HG02840 (cell line): Measurements from ENCODE around the gene CDC42EP2.
"Not testable (repeated sequence)": the region's sequence is repeated elsewhere in the genome, so short reads cannot be mapped to it uniquely, and the experiment has no call there.

ENCODE experiments used
- ATAC-seq: cut with Tn5 transposase; IDR thresholded peaks from one replicate; pipeline ENCODE4 v1.9.1; 2021; ENCODE audit warnings: mild to moderate bottlenecking, moderate library complexity, moderate number of reproducible peaks; ENCODE audit not compliant: unreplicated experiment, low FRiP score

The CDC42EP2 gene

GRCh38 chr11:65316227-65317024, 1.8 kb downstream of the CDC42EP2 start:
- no peak for ATAC-seq

- ATAC-seq = no peak
These were observed 2.5 kb downstream of the CDC42EP2 start for GRCh38 chr11:65317025-65317786.

DNA sequence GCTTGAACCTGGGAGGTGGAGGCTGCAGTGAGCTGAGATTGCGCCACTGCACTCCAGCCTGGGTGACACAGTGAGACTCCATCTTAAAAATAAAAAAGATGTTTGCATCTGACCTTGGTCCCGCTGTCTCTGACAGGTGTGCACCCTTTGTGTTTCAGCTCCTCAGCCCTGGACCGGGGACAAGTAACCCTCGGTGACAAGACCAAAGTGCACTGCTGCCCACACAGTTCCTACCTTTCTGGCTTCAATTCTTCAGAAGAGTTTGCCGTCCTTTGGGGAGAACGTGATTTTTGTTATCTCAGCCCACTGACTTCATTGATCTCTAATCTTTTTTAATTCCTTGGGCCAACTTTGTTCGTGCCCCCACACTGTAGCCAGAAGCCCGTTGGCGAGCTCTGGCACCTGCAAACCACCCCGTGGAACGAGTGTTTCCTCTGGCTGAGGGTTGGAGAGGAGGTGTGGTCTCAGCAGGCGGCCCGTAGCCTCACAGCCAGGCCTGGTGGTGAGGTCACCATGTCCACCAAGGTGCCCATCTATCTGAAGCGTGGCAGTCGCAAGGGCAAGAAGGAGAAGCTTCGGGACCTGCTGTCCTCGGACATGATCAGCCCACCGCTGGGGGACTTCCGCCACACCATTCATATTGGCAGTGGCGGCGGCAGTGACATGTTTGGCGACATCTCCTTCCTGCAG, 5.9 kb downstream of the CDC42EP2 start:
- no peak for ATAC-seq

- ATAC-seq = no peak
These were observed 6.4 kb downstream of the CDC42EP2 start for GRCh38 chr11:65321076-65321475.

- no peak for ATAC-seq
These were observed 7.3 kb downstream of the CDC42EP2 start for GRCh38 chr11:65321828-65322485.

DNA sequence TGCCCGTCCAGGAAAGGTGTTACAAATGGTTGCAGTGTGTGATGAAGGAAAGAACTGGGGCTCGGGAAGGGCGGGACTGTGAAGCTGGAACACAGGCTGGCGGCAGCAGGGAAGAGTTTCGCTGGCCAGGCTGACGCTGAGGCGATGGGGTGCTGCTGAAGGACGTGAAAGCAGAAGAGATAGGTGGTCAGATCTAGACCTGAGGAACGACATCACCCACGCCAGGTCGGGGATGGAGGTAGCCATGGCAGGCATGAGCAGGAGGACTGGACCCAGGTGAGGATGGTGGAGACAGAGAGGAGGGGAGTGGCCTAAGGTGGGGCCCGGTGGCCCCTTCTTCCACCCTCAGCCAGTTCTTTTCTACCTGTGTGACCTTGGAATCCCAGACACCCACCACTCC, 9.1 kb downstream of the CDC42EP2 start:
- ATAC-seq = no peak

DNA sequence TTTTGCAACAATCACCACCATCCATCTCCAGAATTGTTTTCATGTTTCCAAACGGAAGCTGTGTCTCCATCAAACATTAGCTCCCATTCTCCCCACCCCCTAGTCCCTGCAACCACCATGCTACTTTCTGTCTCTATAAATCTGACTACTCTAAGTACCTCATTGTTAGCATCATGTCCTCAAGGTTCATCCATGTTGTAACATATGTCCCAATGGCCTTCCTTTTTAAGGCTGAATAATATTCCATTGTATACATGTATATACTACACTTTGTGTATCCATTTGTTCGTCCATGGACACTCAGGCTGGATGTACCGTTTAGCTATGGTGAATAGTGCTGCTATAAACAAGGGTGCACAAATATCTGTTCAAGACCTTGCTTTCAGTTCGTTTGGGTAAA, 10.8 kb downstream of the CDC42EP2 start:
- no peak for ATAC-seq

- ATAC-seq = no peak
These were observed 12.4 kb downstream of the CDC42EP2 start for GRCh38 chr11:65327021-65327420.

- no peak for ATAC-seq
These were observed 14.8 kb downstream of the CDC42EP2 start for GRCh38 chr11:65329478-65329877.

DNA sequence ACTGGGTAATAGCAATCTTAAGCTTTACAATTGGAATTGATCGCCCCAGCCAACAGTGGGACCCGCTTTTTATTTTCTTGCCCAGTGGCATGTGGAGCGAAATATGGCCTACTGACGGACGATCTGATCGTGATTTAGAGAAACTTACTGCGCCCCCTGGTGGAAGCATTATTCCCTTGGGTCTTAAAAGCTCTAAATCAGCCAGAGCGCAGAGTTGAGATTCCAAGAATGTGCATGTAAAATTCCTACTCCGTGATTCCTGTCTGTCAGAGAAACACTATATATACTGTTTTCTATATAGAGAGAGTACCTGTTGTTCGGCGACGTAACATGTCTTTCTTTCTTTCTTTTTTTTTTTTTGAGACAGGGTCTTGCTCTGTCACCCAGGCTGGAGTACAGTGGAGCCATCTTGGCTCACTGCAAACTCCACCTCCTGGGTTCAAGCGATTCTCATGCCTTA, 15.3 kb downstream of the CDC42EP2 start:
- no peak for ATAC-seq

DNA sequence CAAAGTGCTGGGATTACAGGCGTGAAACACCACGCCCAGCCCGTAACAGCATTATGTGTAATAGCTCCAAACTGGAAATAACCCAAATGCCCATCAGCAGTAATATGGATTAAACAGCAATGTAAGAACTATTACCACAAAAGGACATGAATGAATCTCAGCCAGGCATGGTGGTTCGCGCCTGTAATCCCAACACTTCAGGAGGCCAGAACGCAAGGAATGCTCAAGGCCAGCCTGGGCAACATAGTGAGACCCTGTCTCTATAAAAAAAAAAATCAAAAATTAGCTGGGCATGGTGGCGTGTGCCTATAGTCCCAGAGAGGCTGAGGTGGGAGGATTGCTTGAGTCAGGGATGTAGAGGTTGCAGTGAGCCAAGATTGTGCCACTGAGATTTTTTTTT, 15.9 kb downstream of the CDC42EP2 start:
- ATAC-seq = no peak

- ATAC-seq = not testable (repeated sequence)
These were observed 17.9 kb downstream of the CDC42EP2 start for GRCh38 chr11:65332591-65332990.

GRCh38 chr11:65334696-65335295, 20.1 kb downstream of the CDC42EP2 start:
- no peak for ATAC-seq

DNA sequence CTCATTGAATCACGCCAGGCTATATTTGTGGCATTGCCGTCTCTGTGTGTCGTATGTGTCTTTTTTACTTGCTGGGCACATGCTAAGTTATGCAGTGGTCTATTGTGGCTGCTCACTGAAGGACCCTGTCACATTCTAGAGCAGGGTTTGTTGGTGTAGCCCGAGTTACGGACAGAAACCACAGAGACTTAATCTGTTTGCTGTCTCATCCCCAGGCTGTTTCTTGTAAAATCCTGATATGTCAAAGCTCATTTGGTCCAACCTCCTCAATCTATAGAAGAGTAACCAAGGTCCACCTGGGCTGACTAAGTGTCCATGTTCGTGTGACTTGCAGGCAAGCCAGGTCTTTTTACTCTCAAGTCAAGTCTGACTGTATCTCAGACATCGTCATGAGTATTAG, 24.0 kb downstream of the CDC42EP2 start:
- no peak for ATAC-seq

DNA sequence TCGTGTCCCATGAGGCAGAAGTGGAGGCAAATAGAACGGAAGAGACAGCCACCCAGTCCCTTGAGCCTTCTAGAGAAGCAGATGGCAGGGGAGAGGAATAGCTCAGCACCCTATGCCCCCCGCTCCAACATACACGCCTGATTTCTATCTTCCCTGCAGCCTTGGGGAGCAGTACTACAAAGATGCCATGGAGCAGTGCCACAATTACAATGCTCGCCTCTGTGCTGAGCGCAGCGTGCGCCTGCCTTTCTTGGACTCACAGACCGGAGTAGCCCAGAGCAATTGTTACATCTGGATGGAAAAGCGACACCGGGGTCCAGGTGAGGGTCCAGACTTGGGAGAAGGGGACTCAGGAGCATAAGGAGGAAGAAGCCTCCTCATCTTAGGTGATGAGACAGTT, 25.6 kb downstream of the CDC42EP2 start:
- ATAC-seq = no peak

- ATAC-seq = no peak
These were observed 27.2 kb downstream of the CDC42EP2 start for GRCh38 chr11:65341856-65342255.

GRCh38 chr11:65351511-65351910, 36.8 kb downstream of the CDC42EP2 start:
- ATAC-seq = no peak

DNA sequence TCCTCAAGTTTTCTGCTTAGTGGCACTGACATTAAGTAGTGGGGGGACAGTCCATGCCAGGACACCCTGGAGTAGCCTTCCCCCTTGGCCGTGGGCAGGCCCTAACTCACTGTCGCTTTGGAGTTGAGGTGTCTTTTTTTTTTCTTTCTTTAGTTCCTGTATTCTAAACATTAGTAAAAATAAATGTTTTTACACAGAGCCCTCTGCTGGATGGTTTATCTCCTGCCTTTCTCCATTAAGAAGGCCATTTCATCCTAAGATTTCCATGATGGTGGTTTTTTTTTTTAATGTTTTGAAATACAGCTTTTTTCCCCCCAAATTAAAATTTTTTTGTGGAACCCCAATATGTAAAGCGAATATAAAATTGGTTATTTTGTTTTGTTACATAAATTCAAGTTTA, 38.1 kb downstream of the CDC42EP2 start:
- ATAC-seq = no peak

- no peak for ATAC-seq
These were observed 38.7 kb downstream of the CDC42EP2 start for GRCh38 chr11:65353376-65353775.

GRCh38 chr11:65353900-65354264, 39.2 kb downstream of the CDC42EP2 start:
- no peak for ATAC-seq
